PC-3 (cell line): Measurements from ENCODE around the gene TTC39A. TPM values are rescaled to one million over a fixed set of nuclear protein-coding genes. Genes with fewer than 3 reads are reported as not detected.

ENCODE experiments used
- ATAC-seq: fragments of 200-7000 bp; cut with Tn5 transposase; 2 replicates; pipeline ENCODE4 v1.9.1; 2020; ENCODE audit warnings: mild to moderate bottlenecking, moderate library complexity
- BruUV-seq: library from RNA; stranded (reverse); fragments of 400-500 nt; replicated peaks from 2 replicates; lab custom pipeline; 2021; lab: Mats Ljungman, UMichigan
- CTCF ChIA-PET: fragments of 300-600 bp; sonication (Branson Sonifier 250); formaldehyde crosslinking; loops from one replicate; lab custom pipeline; 2022; ENCODE audit warnings: antibody characterized with exemption; lab: Charles Lee
- POLR2A ChIA-PET: fragments of 300-600 bp; sonication (Branson Sonifier 250); formaldehyde crosslinking; loops from one replicate; lab custom pipeline; 2022; ENCODE audit warnings: antibody characterized with exemption; ENCODE audit not compliant: unreplicated experiment; lab: Charles Lee
- DNase-seq: peaks from one replicate; pipeline ENCODE4 v3.0.0-alpha.2; 2015
- H2AFZ ChIP-seq: fragments of 300-600 bp; sonication (generic); 2 replicates; pipeline ENCODE4 v1.6.0; 2016; ENCODE audit warnings: antibody characterized with exemption, low read length
- H3F3A ChIP-seq: fragments of 300-600 bp; sonication (generic); one replicate; pipeline ENCODE4 v1.6.0; 2017; ENCODE audit warnings: antibody characterized with exemption, low read length, control low read depth, mild to moderate bottlenecking; ENCODE audit not compliant: unreplicated experiment
- H3K27ac ChIP-seq: fragments of 300-600 bp; sonication (generic); 2 replicates; pipeline ENCODE4 v1.5.1; 2016; ENCODE audit warnings: mild to moderate bottlenecking, low read length
- H3K27me3 ChIP-seq: fragments of 300-600 bp; sonication (generic); 2 replicates; pipeline ENCODE4 v1.6.1; 2016; ENCODE audit warnings: low read length, mixed read lengths
- H3K36me3 ChIP-seq: fragments of 300-600 bp; sonication (generic); 2 replicates; pipeline ENCODE4 v1.6.1; 2016; ENCODE audit warnings: low read depth, mixed run types, low read length, mixed read lengths
- H3K4me1 ChIP-seq: fragments of 300-600 bp; sonication (generic); 2 replicates; pipeline ENCODE4 v1.5.1; 2016; ENCODE audit warnings: low read length; ENCODE audit not compliant: insufficient read depth
- H3K4me2 ChIP-seq: fragments of 300-600 bp; sonication (generic); 2 replicates; pipeline ENCODE4 v1.6.0; 2016; ENCODE audit warnings: low read length
- H3K4me3 ChIP-seq: fragments of 300-600 bp; sonication (generic); 2 replicates; pipeline ENCODE4 v1.5.1; 2016; ENCODE audit warnings: mild to moderate bottlenecking, low read length, mixed read lengths
- H3K79me2 ChIP-seq: fragments of 300-600 bp; sonication (generic); 2 replicates; pipeline ENCODE4 v1.6.1; 2017; ENCODE audit warnings: low read length, mixed read lengths
- H3K9ac ChIP-seq: fragments of 300-600 bp; sonication (generic); 2 replicates; pipeline ENCODE4 v1.6.0; 2016; ENCODE audit warnings: mild to moderate bottlenecking, low read length
- H3K9me2 ChIP-seq: fragments of 300-600 bp; sonication (generic); replicated peaks from 2 replicates; pipeline ENCODE4 v1.6.1; 2016; ENCODE audit warnings: mixed run types, low read length, mixed read lengths
- H3K9me3 ChIP-seq: fragments of 300-600 bp; sonication (generic); 2 replicates; pipeline ENCODE4 v1.6.1; 2016; ENCODE audit warnings: low read length, mixed read lengths
- H4K20me1 ChIP-seq: fragments of 300-600 bp; sonication (generic); 2 replicates; pipeline ENCODE4 v1.6.1; 2016; ENCODE audit warnings: low read length, mixed read lengths
- EZH2 ChIP-seq: fragments of 300-600 bp; sonication (generic); IDR thresholded peaks from one replicate; pipeline ENCODE4 v1.6.1; 2017; ENCODE audit warnings: antibody characterized with exemption, mild to moderate bottlenecking, low read length; ENCODE audit not compliant: unreplicated experiment
- EZH2phosphoT487 ChIP-seq: fragments of 300-600 bp; sonication (generic); IDR thresholded peaks from 2 replicates; pipeline ENCODE4 v1.6.1; 2018; ENCODE audit warnings: mild to moderate bottlenecking, antibody characterized with exemption, low read length, borderline replicate concordance
- intact Hi-C: fragments of 100-400 bp; cut with micrococcal nuclease; formaldehyde crosslinking; loops from 2 replicates; pipeline ENCODE4 v1.9.0; 2023
- total RNA-seq: library from RNA; depleted of rRNA; stranded (reverse); fragments of >200 nt; gene quantifications from 2 replicates; pipeline ENCODE4 v1.2.3, GENCODE V29; 2014
- TF ChIP-seq, protein P1 (sequence below): fragments of 300-600 bp; sonication (generic); conservative IDR thresholded peaks from 2 replicates; pipeline ENCODE4 v1.5.1; 2017; ENCODE audit warnings: antibody characterized with exemption, low read depth, mild to moderate bottlenecking, low read length

TTC39A gene
- total RNA-seq, 1 experiment from 2014 or later, result 11.1 TPM

DNA sequence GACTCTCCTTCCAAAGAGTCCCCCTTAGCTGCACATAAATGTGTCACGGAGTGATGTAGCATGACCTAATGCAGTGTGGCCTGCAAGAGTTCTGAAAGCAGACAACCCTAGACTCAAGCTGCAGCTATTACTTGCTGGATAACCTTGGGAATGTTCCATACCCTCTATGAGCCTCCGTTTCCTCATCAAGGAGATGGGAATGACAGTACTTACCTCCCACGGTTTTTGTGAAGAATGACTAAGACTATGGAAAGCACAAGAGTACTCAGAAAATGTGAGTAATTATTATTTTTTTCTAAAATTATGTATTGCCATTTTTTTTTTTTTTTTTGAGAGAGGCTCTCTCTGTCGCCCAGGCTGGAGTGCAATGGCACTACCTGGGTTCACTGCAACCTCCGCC is 3.0 kb downstream of the TTC39A start:
- H3K36me3 ChIP-seq, result no peaks in the 10 kb centered on the region
- no peak for ATAC-seq
- BruUV-seq, result no TSS peak
- no peaks in the 10 kb centered on the region for H3K27me3 ChIP-seq
- H3K79me2 ChIP-seq, result no peaks in the 10 kb centered on the region
- no peaks in the 10 kb centered on the region for H3K9me3 ChIP-seq
- no peak overlapping the region for H3K9ac ChIP-seq
- intact Hi-C loops, result no loop called here
- H3K4me1 ChIP-seq, result peaks cover 20% of the 10 kb centered on the region
- H3K27ac ChIP-seq, result no peak overlapping the region
- ChIA-PET CTCF (no interaction called here), POLR2A (no interaction called here)
- no peaks in the 10 kb centered on the region for H3K9me2 ChIP-seq
- H3K4me3 ChIP-seq, result no peak overlapping the region
- H2AFZ ChIP-seq, result no peak overlapping the region
- H3K4me2 ChIP-seq, result no peak overlapping the region
- no peak for DNase-seq
- no peak for TF ChIP-seq EZH2phosphoT487
- TF ChIP-seq, protein P1, sequence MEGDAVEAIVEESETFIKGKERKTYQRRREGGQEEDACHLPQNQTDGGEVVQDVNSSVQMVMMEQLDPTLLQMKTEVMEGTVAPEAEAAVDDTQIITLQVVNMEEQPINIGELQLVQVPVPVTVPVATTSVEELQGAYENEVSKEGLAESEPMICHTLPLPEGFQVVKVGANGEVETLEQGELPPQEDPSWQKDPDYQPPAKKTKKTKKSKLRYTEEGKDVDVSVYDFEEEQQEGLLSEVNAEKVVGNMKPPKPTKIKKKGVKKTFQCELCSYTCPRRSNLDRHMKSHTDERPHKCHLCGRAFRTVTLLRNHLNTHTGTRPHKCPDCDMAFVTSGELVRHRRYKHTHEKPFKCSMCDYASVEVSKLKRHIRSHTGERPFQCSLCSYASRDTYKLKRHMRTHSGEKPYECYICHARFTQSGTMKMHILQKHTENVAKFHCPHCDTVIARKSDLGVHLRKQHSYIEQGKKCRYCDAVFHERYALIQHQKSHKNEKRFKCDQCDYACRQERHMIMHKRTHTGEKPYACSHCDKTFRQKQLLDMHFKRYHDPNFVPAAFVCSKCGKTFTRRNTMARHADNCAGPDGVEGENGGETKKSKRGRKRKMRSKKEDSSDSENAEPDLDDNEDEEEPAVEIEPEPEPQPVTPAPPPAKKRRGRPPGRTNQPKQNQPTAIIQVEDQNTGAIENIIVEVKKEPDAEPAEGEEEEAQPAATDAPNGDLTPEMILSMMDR, result no peak
- TF ChIP-seq EZH2, result no peak
- no peaks in the 10 kb centered on the region for H3F3A ChIP-seq
- no peaks in the 10 kb centered on the region for H4K20me1 ChIP-seq

DNA sequence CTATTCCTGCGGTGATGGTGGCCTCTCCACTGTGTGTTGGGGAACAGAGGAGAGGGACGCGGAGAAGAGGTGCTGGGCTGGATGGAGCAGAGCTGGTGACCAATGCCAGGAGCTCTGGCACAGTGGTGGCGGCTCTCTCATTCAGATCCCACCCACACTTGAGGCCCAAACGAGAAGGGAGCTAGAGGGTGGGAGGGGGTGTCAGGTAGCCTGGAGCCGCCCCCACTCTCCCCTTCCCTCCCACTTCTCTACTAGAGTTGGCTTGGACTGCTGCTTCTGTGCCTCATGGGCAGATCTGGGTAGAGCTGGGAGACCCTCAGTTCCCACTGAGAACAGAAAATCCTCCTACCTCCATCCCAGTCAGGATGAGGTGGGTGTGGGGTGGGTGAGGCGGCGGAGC is 3.5 kb downstream of the TTC39A start:
- Histone ChIP-seq H3K9me2 (no peaks in the 10 kb centered on the region), H3K27me3 (no peaks in the 10 kb centered on the region), H4K20me1 (no peaks in the 10 kb centered on the region), H3K4me2 (no peak overlapping the region), H2AFZ (no peak overlapping the region), H3F3A (no peaks in the 10 kb centered on the region), H3K9me3 (no peaks in the 10 kb centered on the region), H3K79me2 (no peaks in the 10 kb centered on the region), H3K4me1 (peaks cover 20% of the 10 kb centered on the region), H3K36me3 (no peaks in the 10 kb centered on the region), H3K4me3 (no peak overlapping the region), H3K27ac (no peak overlapping the region), H3K9ac (no peak overlapping the region)
- ChIA-PET CTCF (no interaction called here), POLR2A (no interaction called here)
- no peak for TF ChIP-seq EZH2
- TF ChIP-seq, protein P1, result no peak
- no peak for TF ChIP-seq EZH2phosphoT487
- no TSS peak for BruUV-seq
- DNase-seq, result no peak
- intact Hi-C loops, result no loop called here
- no peak for ATAC-seq

DNA sequence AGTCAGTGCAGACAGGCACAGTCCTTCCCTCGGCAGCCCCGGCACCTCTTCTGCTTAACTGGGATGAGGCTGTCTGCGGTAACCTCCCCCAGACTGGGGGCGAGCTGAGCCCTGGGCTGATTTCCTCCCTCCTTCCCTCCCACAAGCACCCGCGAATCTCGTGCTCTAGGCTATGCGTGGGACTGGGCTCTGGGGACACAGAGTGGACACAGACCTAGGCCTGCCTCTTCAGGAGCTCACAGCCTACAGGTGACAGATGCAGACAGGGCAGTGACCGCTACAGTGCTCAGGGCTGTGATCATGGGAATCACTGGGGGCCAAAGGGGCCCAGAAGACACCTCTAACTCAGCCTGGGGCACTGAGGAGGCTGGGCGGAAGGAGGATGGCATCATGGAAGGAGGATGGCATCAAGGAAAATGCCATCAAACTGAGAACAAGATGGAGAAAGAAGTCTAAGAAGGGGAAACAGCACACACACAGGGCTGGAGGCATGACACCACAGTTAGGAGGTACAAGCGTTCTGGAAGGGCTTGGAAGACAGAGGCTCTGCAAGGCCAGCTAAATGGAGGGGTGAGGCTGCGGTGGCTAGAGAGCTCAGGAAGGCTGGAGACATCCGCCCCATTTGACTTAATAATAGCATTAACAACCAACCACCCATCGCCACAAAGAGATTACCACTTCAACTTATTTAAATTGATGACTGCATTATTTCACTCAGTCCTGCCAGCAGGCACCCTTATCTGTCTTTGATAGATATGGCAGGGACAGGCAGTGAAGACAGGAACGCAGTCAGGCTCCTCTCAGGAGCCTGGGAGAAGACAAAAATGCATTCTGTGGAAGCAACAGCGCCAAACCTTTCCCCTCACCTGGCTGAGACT is 4.2 kb downstream of the TTC39A start:
- Histone ChIP-seq H3K27ac (no peak overlapping the region), H3K4me3 (no peak overlapping the region), H3K36me3 (no peaks in the 10 kb centered on the region), H4K20me1 (no peaks in the 10 kb centered on the region), H2AFZ (no peak overlapping the region), H3K4me2 (no peak overlapping the region), H3K79me2 (no peaks in the 10 kb centered on the region), H3F3A (no peaks in the 10 kb centered on the region), H3K9me3 (no peaks in the 10 kb centered on the region), H3K9me2 (no peaks in the 10 kb centered on the region), H3K9ac (no peak overlapping the region), H3K4me1 (peaks cover 12% of the 10 kb centered on the region), H3K27me3 (no peaks in the 10 kb centered on the region)
- intact Hi-C loops, result no loop called here
- no peak for ATAC-seq
- BruUV-seq, result no TSS peak
- CTCF ChIA-PET, result no interaction called here
- TF ChIP-seq EZH2phosphoT487 (no peak), EZH2 (no peak)
- TF ChIP-seq, protein P1, result no peak
- no peak for DNase-seq
- POLR2A ChIA-PET, result no interaction called here
